HCT116 (cell line): ENCODE measurements around the gene IL31.

Source experiments
- CEBPB ChIP-seq: IDR thresholded peaks from 2 replicates; pipeline ENCODE4 v1.6.1; 2012; ENCODE audit warnings: low read depth
- CTCF ChIP-seq, 3 experiments: fragments of 200-600 bp in 1 of 3; sonication (generic) in 1 of 3; IDR thresholded peaks in 2 of 3; conservative IDR thresholded peaks in 1 of 3; 2 replicates each; pipeline ENCODE4 v1.5.1; 2012 to 2017; ENCODE audit warnings: low read depth in 2 of 3, low read length in 2 of 3, antibody characterized with exemption in 1 of 3, borderline replicate concordance in 1 of 3, control low read depth in 1 of 3, mild to moderate bottlenecking in 1 of 3, mixed read lengths in 1 of 3, mixed run types in 1 of 3, moderate library complexity in 1 of 3; ENCODE audit not compliant: insufficient read depth in 1 of 3
- RAD21 ChIP-seq: IDR thresholded peaks from 2 replicates; pipeline ENCODE4 v1.6.1; 2012; ENCODE audit warnings: low read depth, mild to moderate bottlenecking

GRCh38 chr12:122147514-122148290 is 26.3 kb downstream of the IL31 start:
- TF ChIP-seq CTCF (IDR thresholded peaks at IDR 0.05 in 2 of 3, conservative IDR thresholded peaks at IDR 0.05 in 1 of 3; ENCODE audit: borderline replicate concordance in 1 of 3, insufficient read depth in 1 of 3, low read depth in 2 of 3, low read length in 2 of 3), result no peak
- TF ChIP-seq CEBPB, result no peak
- TF ChIP-seq RAD21, result no peak
